IMR-90 (cell line): ENCODE measurements around the gene AGAP9. TPM values are rescaled to one million over a fixed set of nuclear protein-coding genes. Genes with fewer than 3 reads are reported as not detected.
"Not testable (repeated sequence)": the region's sequence is repeated elsewhere in the genome, so short reads cannot be mapped to it uniquely, and the experiment has no call there.

Source experiments
- ATAC-seq: fragments of 200-7000 bp; cut with Tn5 transposase; 2 replicates; pipeline ENCODE4 v1.9.1; 2020; ENCODE audit warnings: low read depth, mild to moderate bottlenecking, moderate library complexity
- BruUV-seq: library from RNA; stranded (reverse); fragments of 400-500 nt; replicated peaks from 2 replicates; lab custom pipeline; 2021; lab: Mats Ljungman, UMichigan
- CTCF ChIA-PET: fragments of 300-600 bp; formaldehyde crosslinking; extraction: SDS; loops from one replicate; lab custom pipeline; 2021; ENCODE audit warnings: antibody characterized with exemption; lab: Yijun Ruan, JAX
- POLR2A ChIA-PET: fragments of 300-600 bp; sonication (Branson Sonifier 250); formaldehyde crosslinking; loops from one replicate; lab custom pipeline; 2022; ENCODE audit warnings: antibody characterized with exemption; ENCODE audit not compliant: unreplicated experiment; lab: Charles Lee
- DNase-seq: peaks from one replicate; pipeline ENCODE4 v3.0.0; 2013
- H2AFZ ChIP-seq: replicated peaks from 2 replicates; pipeline ENCODE3; 2013; ENCODE audit warnings: low read length, mild to moderate bottlenecking; ENCODE audit not compliant: poor library complexity
- H2AK5ac ChIP-seq: 2 replicates; pipeline ENCODE4 v1.6.1; 2013; ENCODE audit warnings: low read depth, low read length, inconsistent platforms
- H2AK9ac ChIP-seq: replicated peaks from 2 replicates; pipeline ENCODE3; 2013; ENCODE audit warnings: mild to moderate bottlenecking, low read depth, low read length, moderate library complexity; ENCODE audit not compliant: poor library complexity
- H2BK120ac ChIP-seq: 2 replicates; pipeline ENCODE4 v1.6.1; 2013; ENCODE audit warnings: low read depth, low read length, inconsistent platforms
- H2BK15ac ChIP-seq: 3 replicates; pipeline ENCODE4 v1.6.1; 2013; ENCODE audit warnings: low read depth, low read length, inconsistent platforms
- H2BK20ac ChIP-seq: 2 replicates; pipeline ENCODE4 v1.6.1; 2013; ENCODE audit warnings: low read depth, mild to moderate bottlenecking, inconsistent platforms, low read length, moderate library complexity
- H2BK5ac ChIP-seq: 2 replicates; pipeline ENCODE4 v1.6.1; 2013; ENCODE audit warnings: mild to moderate bottlenecking, low read depth, low read length, inconsistent platforms; ENCODE audit not compliant: poor library complexity, severe bottlenecking
- H3K14ac ChIP-seq: replicated peaks from 2 replicates; pipeline ENCODE4 v1.6.1; 2013; ENCODE audit warnings: low read depth, low read length, inconsistent platforms
- H3K18ac ChIP-seq: 2 replicates; pipeline ENCODE4 v1.6.1; 2013; ENCODE audit warnings: low read depth, low read length, control low read depth
- H3K23ac ChIP-seq: 2 replicates; pipeline ENCODE4 v1.6.1; 2013; ENCODE audit warnings: low read depth, low read length, inconsistent platforms
- H3K27ac ChIP-seq: 2 replicates; pipeline ENCODE4 v1.5.1; 2013; ENCODE audit warnings: mild to moderate bottlenecking, control low read depth, low read length; ENCODE audit not compliant: insufficient read depth
- H3K27me3 ChIP-seq: 2 replicates; pipeline ENCODE4 v1.6.1; 2013; ENCODE audit warnings: low read length; ENCODE audit not compliant: control insufficient read depth, insufficient read depth
- H3K36me3 ChIP-seq: 2 replicates; pipeline ENCODE4 v1.6.1; 2013; ENCODE audit warnings: low read length, mixed read lengths; ENCODE audit not compliant: control insufficient read depth, insufficient read depth
- H3K4ac ChIP-seq: 2 replicates; pipeline ENCODE4 v1.6.1; 2013; ENCODE audit warnings: low read depth, low read length, inconsistent platforms
- H3K4me1 ChIP-seq: 2 replicates; pipeline ENCODE4 v1.6.1; 2013; ENCODE audit warnings: low read length, mixed read lengths; ENCODE audit not compliant: control insufficient read depth, insufficient read depth
- H3K4me2 ChIP-seq: 2 replicates; pipeline ENCODE4 v1.6.1; 2013; ENCODE audit warnings: low read depth, mild to moderate bottlenecking, control low read depth, low read length, moderate library complexity
- H3K4me3 ChIP-seq: 2 replicates; pipeline ENCODE4 v1.5.1; 2013; ENCODE audit warnings: low read depth, mild to moderate bottlenecking, control low read depth, low read length, moderate library complexity; ENCODE audit not compliant: insufficient read depth
- H3K56ac ChIP-seq: 2 replicates; pipeline ENCODE4 v1.6.1; 2013; ENCODE audit warnings: low read length, inconsistent platforms; ENCODE audit not compliant: insufficient read depth; ENCODE audit errors: extremely low read depth
- H3K79me1 ChIP-seq, 2 experiments: 2 replicates each; pipeline ENCODE4 v1.6.1; 2013; ENCODE audit warnings: low read length in 2 of 2, inconsistent platforms in 1 of 2, low read depth in 1 of 2
- H3K9ac ChIP-seq: 2 replicates; pipeline ENCODE4 v1.6.1; 2013; ENCODE audit warnings: low read depth, low read length, control low read depth
- H3K9me1 ChIP-seq: 2 replicates; pipeline ENCODE4 v1.6.1; 2013; ENCODE audit warnings: low read length, inconsistent platforms; ENCODE audit not compliant: insufficient read depth
- H3K9me3 ChIP-seq: 2 replicates; pipeline ENCODE4 v1.6.1; 2013; ENCODE audit warnings: low read length; ENCODE audit not compliant: control insufficient read depth, insufficient read depth
- H4K20me1 ChIP-seq: 2 replicates; pipeline ENCODE4 v1.6.1; 2013; ENCODE audit warnings: low read length, inconsistent platforms; ENCODE audit not compliant: insufficient read depth
- H4K5ac ChIP-seq: 2 replicates; pipeline ENCODE4 v1.6.1; 2013; ENCODE audit warnings: mild to moderate bottlenecking, low read depth, low read length, control low read depth
- H4K8ac ChIP-seq, 2 experiments: 2 replicates each; pipeline ENCODE4 v1.6.1; 2013; ENCODE audit warnings: low read depth in 2 of 2, low read length in 2 of 2, control low read depth in 1 of 2, inconsistent platforms in 1 of 2
- H4K91ac ChIP-seq: 2 replicates; pipeline ENCODE4 v1.6.1; 2013; ENCODE audit warnings: low read depth, low read length, inconsistent platforms; ENCODE audit not compliant: insufficient read depth
- WGBS, 2 experiments: methylation state at CpG; one replicate each; pipeline versions ENCODE4 v1.1.5 to v1.1.7; 2013; ENCODE audit warnings: missing lambda C conversion rate in 2 of 2; ENCODE audit not compliant: insufficient read length in 1 of 2; ENCODE audit errors: extremely low coverage in 2 of 2; 5-methylcytosine and 5-hydroxymethylcytosine counted together
- dilution Hi-C: fragments of 300-500 bp; cut with HindIII; formaldehyde crosslinking; loops from one replicate; pipeline ENCODE4 v1.14.3; 2018; ENCODE audit warnings: low sequenced_read_pairs; ENCODE audit not compliant: unreplicated experiment
- in situ Hi-C: fragments of 300-500 bp; cut with MboI; formaldehyde crosslinking; loops from 3 replicates; pipeline ENCODE4 v1.14.3; 2019; ENCODE audit warnings: low sequenced_read_pairs, inconsistent platforms, mixed read lengths
- intact Hi-C: fragments of 100-400 bp; cut with micrococcal nuclease; formaldehyde crosslinking; loops from 2 replicates; pipeline ENCODE4 v1.10.0; 2022
- polyA plus RNA-seq, 3 experiments: library from polyadenylated mRNA; depleted of rRNA; stranded (reverse); fragments of >200 nt; gene quantifications; 2 replicates each; pipeline ENCODE4 v1.2.3, GENCODE V29; 2012; ENCODE audit warnings: low replicate concordance in 1 of 3
- total RNA-seq: library from RNA; depleted of rRNA; stranded (reverse); fragments of >200 nt; gene quantifications from 2 replicates; pipeline ENCODE4 v1.2.3, GENCODE V29; 2012

AGAP9 gene
- total and polyA plus RNA-seq, 2 of the 4 experiments (the other 2 are of a cell fraction): 3.2 to 11.2 TPM

- H2BK120ac ChIP-seq, H3K9ac ChIP-seq, dilution Hi-C loops, H3K36me3 ChIP-seq, BruUV-seq, in situ Hi-C loops, H3K18ac ChIP-seq, H4K20me1 ChIP-seq, H3K23ac ChIP-seq, H3K56ac ChIP-seq, H3K4me1 ChIP-seq, H2AK5ac ChIP-seq, H4K91ac ChIP-seq, intact Hi-C loops, H2BK5ac ChIP-seq, H3K4me3 ChIP-seq, H3K9me3 ChIP-seq, H4K5ac ChIP-seq, H3K9me1 ChIP-seq, H3K79me1 ChIP-seq, H3K4me2 ChIP-seq, H2AFZ ChIP-seq, H3K14ac ChIP-seq, H3K27me3 ChIP-seq, H4K8ac ChIP-seq, DNase-seq, ATAC-seq, H3K27ac ChIP-seq, H2BK15ac ChIP-seq, H2BK20ac ChIP-seq, H2AK9ac ChIP-seq, H3K4ac ChIP-seq, CTCF ChIA-PET, POLR2A ChIA-PET: not testable (repeated sequence)
- WGBS, 2 experiments: no CpG with 5 or more reads among the region's 16 CpGs
Measured at GRCh38 chr10:47564318-47564717, 40.9 kb upstream of the AGAP9 start.

- H2BK5ac ChIP-seq, intact Hi-C loops, H3K18ac ChIP-seq, dilution Hi-C loops, H3K9me3 ChIP-seq, H4K20me1 ChIP-seq, H3K36me3 ChIP-seq, H3K4me3 ChIP-seq, H3K27me3 ChIP-seq, H3K23ac ChIP-seq, CTCF ChIA-PET, H4K8ac ChIP-seq, BruUV-seq, DNase-seq, POLR2A ChIA-PET, H2BK15ac ChIP-seq, H2AFZ ChIP-seq, in situ Hi-C loops, ATAC-seq, H4K91ac ChIP-seq, H3K4ac ChIP-seq, H3K4me2 ChIP-seq, H3K9me1 ChIP-seq, H2AK5ac ChIP-seq, H2BK20ac ChIP-seq, H2AK9ac ChIP-seq, H3K4me1 ChIP-seq, H3K56ac ChIP-seq, H3K9ac ChIP-seq, H2BK120ac ChIP-seq, H4K5ac ChIP-seq, H3K14ac ChIP-seq, H3K27ac ChIP-seq, H3K79me1 ChIP-seq: not testable (repeated sequence)
- no CpG with 5 or more reads among the region's 7 CpGs for WGBS, 2 experiments
Measured at GRCh38 chr10:47560452-47560851, 37.0 kb upstream of the AGAP9 start.
